Endothelial cell (in vitro differentiated cells): Measurements from ENCODE around the gene MACROD2. TPM values are rescaled to one million over a fixed set of nuclear protein-coding genes. Genes with fewer than 3 reads are reported as not detected.

Source experiments
- DNase-seq: peaks from one replicate; pipeline ENCODE4 v3.0.0; 2021; ENCODE audit warnings: low spot score
- H3K27ac Mint-ChIP-seq: one replicate; pipeline ENCODE4 v1.8.0; 2021; ENCODE audit warnings: mixed read lengths, inconsistent platforms; ENCODE audit not compliant: unreplicated experiment
- H3K27me3 Mint-ChIP-seq: one replicate; pipeline ENCODE4 v1.8.0; 2021; ENCODE audit warnings: mild to moderate bottlenecking, moderate library complexity, mixed read lengths, inconsistent platforms; ENCODE audit not compliant: unreplicated experiment
- H3K36me3 Mint-ChIP-seq: one replicate; pipeline ENCODE4 v1.8.0; 2021; ENCODE audit warnings: mild to moderate bottlenecking, low read depth, mixed read lengths, inconsistent platforms; ENCODE audit not compliant: unreplicated experiment
- H3K4me1 Mint-ChIP-seq: one replicate; pipeline ENCODE4 v1.8.0; 2021; ENCODE audit warnings: mild to moderate bottlenecking, mixed read lengths, inconsistent platforms; ENCODE audit not compliant: unreplicated experiment
- H3K4me3 Mint-ChIP-seq: one replicate; pipeline ENCODE4 v1.8.0; 2021; ENCODE audit warnings: mild to moderate bottlenecking, mixed read lengths, inconsistent platforms; ENCODE audit not compliant: unreplicated experiment
- H3K9me3 Mint-ChIP-seq: one replicate; pipeline ENCODE4 v1.8.0; 2021; ENCODE audit warnings: mixed read lengths, inconsistent platforms; ENCODE audit not compliant: unreplicated experiment
- total RNA-seq: library from RNA; stranded (reverse); fragmentation: NEBNext Ultra II Directional; extraction: Animal tissue kit (Norgen Biotek cat#: 25700); gene quantifications from one replicate; pipeline ENCODE4 v1.2.1, GENCODE V29; 2021; ENCODE audit not compliant: unreplicated experiment
- TF ChIP-seq, protein P1 (sequence below): fragments of 200-600 bp; sonication (generic); IDR thresholded peaks from one replicate; pipeline ENCODE4 v1.5.0; 2021; ENCODE audit warnings: antibody characterized with exemption; ENCODE audit not compliant: unreplicated experiment

The MACROD2 gene
- total RNA-seq, 1 donor from 2014 or later = 6.4 TPM

- H3K27ac Mint-ChIP-seq = no peak overlapping the region
- H3K36me3 Mint-ChIP-seq = no peaks in the 10 kb centered on the region
- H3K4me3 Mint-ChIP-seq = no peak overlapping the region
- H3K9me3 Mint-ChIP-seq = no peaks in the 10 kb centered on the region
- H3K4me1 Mint-ChIP-seq = peaks cover 6% of the 10 kb centered on the region
- no peaks in the 10 kb centered on the region for H3K27me3 Mint-ChIP-seq
- no peak for DNase-seq
- TF ChIP-seq, protein P1, sequence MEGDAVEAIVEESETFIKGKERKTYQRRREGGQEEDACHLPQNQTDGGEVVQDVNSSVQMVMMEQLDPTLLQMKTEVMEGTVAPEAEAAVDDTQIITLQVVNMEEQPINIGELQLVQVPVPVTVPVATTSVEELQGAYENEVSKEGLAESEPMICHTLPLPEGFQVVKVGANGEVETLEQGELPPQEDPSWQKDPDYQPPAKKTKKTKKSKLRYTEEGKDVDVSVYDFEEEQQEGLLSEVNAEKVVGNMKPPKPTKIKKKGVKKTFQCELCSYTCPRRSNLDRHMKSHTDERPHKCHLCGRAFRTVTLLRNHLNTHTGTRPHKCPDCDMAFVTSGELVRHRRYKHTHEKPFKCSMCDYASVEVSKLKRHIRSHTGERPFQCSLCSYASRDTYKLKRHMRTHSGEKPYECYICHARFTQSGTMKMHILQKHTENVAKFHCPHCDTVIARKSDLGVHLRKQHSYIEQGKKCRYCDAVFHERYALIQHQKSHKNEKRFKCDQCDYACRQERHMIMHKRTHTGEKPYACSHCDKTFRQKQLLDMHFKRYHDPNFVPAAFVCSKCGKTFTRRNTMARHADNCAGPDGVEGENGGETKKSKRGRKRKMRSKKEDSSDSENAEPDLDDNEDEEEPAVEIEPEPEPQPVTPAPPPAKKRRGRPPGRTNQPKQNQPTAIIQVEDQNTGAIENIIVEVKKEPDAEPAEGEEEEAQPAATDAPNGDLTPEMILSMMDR = no peak
These were observed 870.4 kb downstream of the MACROD2 start for GRCh38 chr20:14865731-14866130.

DNA sequence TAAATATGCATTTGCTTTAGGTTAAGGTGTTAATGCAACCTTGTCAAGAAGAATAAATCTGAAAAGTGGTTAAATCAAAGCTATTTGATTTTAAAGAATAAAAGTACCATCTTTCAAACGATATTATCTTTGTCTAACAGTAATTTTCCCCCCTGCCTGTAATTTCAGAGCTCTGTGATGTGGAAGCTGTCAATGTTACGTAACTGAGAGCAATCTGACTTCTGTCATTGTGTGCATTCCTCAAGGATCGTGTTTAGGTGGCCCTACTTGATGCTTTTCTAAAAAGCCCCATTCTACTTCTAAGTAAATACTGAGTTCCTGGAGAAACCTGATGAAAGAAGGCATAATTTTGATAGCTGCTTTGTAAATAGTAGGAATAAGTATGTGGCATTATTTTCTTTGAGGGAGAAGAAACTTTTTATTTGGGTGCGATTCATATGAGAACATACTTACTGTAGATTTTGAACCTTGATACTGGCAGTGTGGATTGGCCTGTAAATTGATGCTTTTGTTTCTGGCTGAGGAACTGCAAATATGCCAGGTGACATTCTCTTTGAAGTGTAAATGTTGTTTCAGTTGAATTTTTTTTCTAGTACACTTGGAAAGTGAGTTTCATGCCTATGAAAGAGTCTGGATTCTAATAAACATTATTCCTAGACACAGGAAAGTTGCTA, 871.7 kb downstream of the MACROD2 start:
- TF ChIP-seq, protein P1 = no peak
- Mint-ChIP-seq H3K36me3 (no peaks in the 10 kb centered on the region), H3K27ac (no peak overlapping the region), H3K9me3 (no peaks in the 10 kb centered on the region), H3K27me3 (no peaks in the 10 kb centered on the region), H3K4me1 (no peaks in the 10 kb centered on the region), H3K4me3 (no peak overlapping the region)
- no peak for DNase-seq

- Mint-ChIP-seq H3K4me3 (no peak overlapping the region), H3K36me3 (no peaks in the 10 kb centered on the region), H3K27ac (no peak overlapping the region), H3K9me3 (no peaks in the 10 kb centered on the region), H3K4me1 (no peaks in the 10 kb centered on the region), H3K27me3 (no peaks in the 10 kb centered on the region)
- TF ChIP-seq, protein P1 = no peak
- DNase-seq = no peak
These were observed 882.1 kb downstream of the MACROD2 start for GRCh38 chr20:14877301-14878028.

GRCh38 chr20:14878676-14879019, 883.3 kb downstream of the MACROD2 start:
- H3K9me3 Mint-ChIP-seq = no peaks in the 10 kb centered on the region
- no peaks in the 10 kb centered on the region for H3K27me3 Mint-ChIP-seq

More at GRCh38 chr20:14878676-14879019, 883.3 kb downstream of the MACROD2 start:
- Mint-ChIP-seq H3K4me3 (no peak overlapping the region), H3K4me1 (no peaks in the 10 kb centered on the region), H3K27ac (no peak overlapping the region), H3K36me3 (no peaks in the 10 kb centered on the region)
- TF ChIP-seq, protein P1 = no peak
- no peak for DNase-seq
